HG02981 (cell line): ENCODE measurements around the gene ARHGAP31.
A peak's percentile ranks its signal among the peaks of the same experiment; 100 is the strongest.
"Not testable (repeated sequence)": the region's sequence is repeated elsewhere in the genome, so short reads cannot be mapped to it uniquely, and the experiment has no call there.

ENCODE experiments used
- ATAC-seq: cut with Tn5 transposase; IDR thresholded peaks from one replicate; pipeline ENCODE4 v1.9.1; 2021; ENCODE audit warnings: mild to moderate bottlenecking, moderate library complexity; ENCODE audit not compliant: unreplicated experiment

ARHGAP31 gene

GRCh38 chr3:119294696-119295671 lies 801 bp downstream of the ARHGAP31 start:
- ATAC-seq: peak; percentile 26

DNA sequence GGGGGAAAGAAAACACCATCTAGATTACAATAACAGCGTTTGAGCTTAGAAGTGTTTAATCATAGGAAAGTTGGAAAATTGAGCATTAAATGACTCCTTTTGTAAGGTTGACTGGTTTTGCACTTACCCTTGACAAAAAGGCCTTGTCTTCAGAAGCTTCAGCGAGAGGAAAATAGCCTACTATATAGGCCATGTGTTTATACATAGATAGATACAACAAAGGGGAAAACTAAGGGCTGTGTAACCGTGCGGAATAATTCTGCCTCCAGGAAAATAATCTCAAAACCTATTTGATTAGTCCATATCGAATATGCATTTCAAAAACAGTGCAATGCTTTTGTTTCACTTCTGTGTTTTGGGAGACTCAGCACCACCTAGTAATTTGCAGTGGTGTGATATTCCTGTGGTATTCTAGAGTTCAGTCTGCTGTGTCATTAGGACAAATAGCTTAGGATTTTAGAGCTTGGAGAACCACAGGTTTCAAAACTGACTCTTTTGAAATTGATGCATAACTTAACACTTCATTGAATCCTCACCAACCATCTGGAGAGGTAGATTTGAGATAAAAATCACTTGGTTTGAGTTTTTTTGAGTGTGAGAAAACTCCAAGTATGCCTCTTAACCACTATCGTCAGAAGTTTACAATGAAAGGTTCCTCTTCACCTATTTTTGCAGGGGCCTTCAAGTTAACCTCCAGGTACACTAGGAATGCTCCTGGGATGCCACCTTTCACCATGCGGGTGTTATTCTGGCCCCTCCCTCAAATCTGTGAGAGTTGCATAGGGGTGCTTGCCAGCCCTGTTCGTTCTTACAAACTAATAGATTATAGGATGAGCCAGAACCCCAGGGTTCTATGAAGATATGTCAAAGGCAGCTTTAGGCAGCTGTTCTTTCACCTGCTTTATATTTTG lies 1.9 kb downstream of the ARHGAP31 start:
- no peak for ATAC-seq

DNA sequence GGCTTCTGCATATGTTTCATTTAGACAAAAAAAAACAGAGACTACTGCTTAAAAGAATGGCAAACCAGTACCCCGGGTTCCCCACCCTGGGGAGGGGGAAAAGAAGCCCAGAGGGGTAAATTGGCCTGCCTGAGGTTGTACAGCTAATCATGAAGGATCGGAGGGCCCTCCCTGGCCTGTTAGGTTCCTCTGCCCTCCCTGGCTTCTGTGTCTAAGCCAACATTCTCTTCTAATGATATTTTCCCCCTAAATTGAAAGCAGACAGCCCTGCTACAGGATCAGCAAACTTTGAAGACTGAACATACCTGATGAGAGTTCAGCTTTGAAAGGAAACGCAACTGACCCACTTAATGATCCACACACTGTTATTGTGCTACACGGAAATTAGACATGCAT lies 2.5 kb downstream of the ARHGAP31 start:
- no peak for ATAC-seq

- no peak for ATAC-seq
Observed at GRCh38 chr3:119297169-119297568, 3.0 kb downstream of the ARHGAP31 start.

GRCh38 chr3:119298565-119298941 lies 4.4 kb downstream of the ARHGAP31 start:
- ATAC-seq: no peak

- ATAC-seq: no peak
Observed at GRCh38 chr3:119300991-119301391, 6.8 kb downstream of the ARHGAP31 start.

GRCh38 chr3:119301662-119302061 lies 7.5 kb downstream of the ARHGAP31 start:
- no peak for ATAC-seq

GRCh38 chr3:119302697-119303551 lies 8.7 kb downstream of the ARHGAP31 start:
- peak; percentile 71 for ATAC-seq

DNA sequence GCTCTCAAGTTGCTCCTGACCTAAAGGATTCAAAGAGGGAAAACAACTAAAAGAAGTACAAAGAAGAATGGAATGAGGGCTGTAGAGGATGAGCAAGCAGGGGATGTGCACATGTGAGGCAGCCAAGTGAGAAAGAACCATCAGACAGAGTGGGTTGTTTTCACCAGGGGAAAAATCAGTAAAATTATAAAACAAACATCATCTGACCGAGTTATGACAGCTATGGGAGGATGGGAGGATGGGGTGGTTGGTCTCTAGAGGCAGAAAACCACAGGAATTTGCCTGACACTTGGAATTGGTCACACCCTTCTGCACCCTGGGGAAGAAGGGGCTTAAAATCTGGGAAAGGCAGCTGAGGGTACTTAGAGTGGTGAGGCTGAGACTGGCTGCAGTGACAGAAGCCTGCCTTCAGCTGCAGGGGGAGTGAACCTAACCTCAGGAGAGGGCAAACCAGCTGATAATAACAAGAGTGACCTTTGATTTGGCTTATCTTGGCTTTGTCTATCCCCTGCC lies 10.1 kb downstream of the ARHGAP31 start:
- no peak for ATAC-seq

GRCh38 chr3:119305286-119305685 lies 11.1 kb downstream of the ARHGAP31 start:
- ATAC-seq: no peak

DNA sequence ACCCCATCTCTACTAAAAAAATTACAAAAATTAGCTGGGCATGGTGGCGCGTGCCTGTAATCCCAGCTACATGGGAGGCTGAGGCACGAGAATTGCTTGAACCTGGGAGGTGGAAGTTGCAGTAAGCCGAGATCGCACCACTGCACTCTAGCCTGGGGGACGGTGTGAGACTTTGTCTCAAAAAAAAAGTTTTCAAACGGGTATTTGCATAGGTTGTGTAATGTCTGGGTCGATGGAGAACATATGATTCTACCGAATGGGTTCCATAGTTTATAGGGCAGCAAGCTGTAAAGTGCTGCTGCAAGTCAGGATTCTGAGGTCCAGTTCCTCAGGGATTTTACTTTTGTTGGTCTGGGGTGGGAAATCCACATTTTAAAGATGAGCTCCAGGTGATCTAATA lies 12.2 kb downstream of the ARHGAP31 start:
- not testable (repeated sequence) for ATAC-seq

GRCh38 chr3:119308355-119308754 lies 14.2 kb downstream of the ARHGAP31 start:
- no peak for ATAC-seq

GRCh38 chr3:119309591-119309990 lies 15.4 kb downstream of the ARHGAP31 start:
- ATAC-seq: no peak

DNA sequence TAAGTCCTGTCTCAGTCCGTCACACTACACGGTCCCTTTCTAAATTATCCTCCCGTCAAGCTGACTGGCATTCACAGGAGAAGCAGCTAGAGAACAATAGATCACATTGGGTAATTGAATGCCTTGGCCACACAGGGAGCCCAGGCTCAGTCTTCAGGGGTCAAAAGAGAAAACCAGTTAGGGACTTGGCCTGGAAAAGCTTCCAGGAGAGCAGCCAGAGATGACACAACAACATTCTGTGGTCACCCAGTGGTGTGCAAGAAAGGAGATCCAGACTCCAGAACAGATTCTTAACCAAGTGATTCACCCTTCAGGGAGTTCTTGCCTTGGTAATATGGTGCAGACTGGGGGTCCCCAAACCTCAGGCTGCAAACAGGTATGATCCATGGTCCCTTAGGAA lies 15.9 kb downstream of the ARHGAP31 start:
- no peak for ATAC-seq

DNA sequence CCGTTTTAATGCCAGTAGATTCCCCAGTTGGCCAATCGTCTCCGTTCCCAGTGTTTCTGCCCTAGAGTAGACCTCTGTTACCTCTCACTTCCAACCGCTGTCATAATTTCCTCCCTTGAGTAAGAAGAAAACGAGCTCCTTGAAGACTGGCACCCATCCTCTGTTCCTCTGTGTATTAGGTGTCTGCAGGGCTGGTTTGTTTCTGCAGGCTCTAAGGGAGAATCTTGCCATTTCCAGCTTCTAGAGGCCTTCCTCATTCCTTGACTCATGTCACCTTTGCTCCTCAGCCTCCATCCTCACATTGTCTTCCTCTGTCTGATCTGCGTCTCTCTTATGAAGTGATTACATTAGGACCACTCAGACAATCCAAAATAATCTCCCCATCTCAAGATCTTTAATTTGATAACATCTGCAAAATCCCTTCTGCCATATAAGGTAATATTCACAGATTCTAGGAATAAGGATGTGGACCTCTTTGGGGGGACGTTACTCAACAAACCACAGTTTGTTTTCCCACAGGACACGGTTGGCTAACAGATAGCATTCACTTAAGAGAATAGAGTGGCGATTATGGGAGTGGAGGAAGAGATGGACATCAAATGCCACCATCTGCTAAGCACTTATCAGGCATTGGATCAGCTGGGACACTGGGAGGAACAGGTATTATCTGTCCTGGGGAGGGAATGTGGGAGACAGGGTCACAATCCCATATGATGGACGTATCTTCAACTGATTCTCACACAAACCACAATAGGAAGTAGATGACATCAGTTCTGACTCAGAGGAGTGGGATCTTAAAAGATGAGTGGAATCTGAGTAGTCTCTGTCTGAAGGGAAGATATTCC lies 17.1 kb downstream of the ARHGAP31 start:
- no peak for ATAC-seq

DNA sequence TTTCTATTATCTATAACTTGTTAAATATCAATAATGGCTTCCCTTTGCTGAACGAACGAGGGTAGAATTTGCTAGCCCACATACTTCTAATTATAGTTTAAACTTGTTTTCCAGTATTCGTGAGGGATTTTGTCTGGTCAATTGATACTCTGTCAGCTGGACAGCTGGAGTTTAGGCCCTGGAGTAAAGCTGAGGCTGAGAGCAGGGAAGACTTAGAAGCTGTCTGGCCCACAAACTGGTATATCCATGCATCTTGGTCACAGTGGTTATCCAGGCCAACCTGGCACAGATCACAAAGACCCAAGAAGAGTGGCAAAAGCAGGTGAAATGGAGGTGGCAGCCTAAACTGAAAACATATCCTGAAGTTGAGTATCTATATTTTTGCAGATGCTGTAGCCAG lies 19.3 kb downstream of the ARHGAP31 start:
- no peak for ATAC-seq

DNA sequence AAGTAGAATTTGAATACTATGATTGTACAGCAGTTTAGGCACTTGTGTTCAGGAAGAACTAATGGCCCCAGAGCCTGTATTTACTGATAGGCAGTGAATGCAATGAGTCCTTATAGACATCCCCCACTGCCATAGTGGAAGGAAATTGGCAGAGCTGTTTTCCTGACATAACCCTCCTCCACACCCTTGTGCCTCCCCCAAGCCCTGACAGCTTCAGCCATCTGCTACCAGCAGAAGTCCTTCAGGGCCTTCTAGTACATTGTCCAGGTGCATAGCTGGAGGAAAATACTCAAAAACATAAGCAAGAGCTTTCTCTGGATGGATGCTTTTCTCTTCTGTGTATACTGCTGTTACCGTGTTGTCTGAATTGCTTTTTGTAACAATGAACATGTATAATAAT lies 20.6 kb downstream of the ARHGAP31 start:
- no peak for ATAC-seq

DNA sequence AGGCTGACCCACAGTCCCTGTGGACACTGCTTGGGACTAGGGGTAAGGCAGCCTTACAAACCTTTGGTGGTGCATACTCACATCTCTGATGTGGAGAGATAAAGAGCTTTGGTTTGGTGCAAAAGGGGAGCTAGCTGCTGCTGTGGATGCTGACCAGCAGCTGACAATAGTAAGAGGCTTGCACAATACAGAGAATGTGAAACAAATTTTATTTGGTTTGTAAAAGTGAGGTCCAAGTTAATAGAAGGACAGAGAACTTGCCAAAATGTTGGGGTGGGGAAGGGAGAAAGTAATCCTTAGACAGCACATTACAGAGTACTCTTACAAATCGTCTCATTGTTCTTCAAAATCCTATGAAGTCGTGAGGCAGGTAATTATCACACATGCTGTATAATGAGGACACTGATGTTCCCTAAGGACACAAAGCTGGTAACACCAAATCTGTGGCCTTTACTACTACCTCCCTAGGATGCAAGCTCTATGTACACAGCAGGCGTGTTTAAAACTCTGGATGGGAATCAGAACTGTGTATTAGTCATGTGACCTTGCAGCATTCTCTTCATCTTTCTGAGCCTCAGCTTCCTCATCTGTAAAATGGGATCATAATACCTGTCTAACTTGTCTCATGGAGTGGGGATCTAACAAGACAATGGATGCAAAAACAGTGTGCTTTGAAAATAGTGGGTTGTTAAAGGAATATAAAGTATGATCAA lies 21.6 kb downstream of the ARHGAP31 start:
- no peak for ATAC-seq

- no peak for ATAC-seq
Observed at GRCh38 chr3:119316313-119316670, 22.1 kb downstream of the ARHGAP31 start.
